GM10847 (cell line): ENCODE measurements around the gene ABCB4.

ENCODE experiments used
- POLR2A ChIP-seq: IDR thresholded peaks from 2 replicates; pipeline ENCODE4 v1.6.1; 2011; ENCODE audit not compliant: insufficient read length; ENCODE audit errors: extremely low read depth

The ABCB4 gene

GRCh38 chr7:87391020-87391701 is 84.3 kb downstream of the ABCB4 start:
- TF ChIP-seq POLR2A = no peak

GRCh38 chr7:87380905-87381304 is 94.6 kb downstream of the ABCB4 start:
- TF ChIP-seq POLR2A = no peak

- TF ChIP-seq POLR2A = no peak
These were observed 99.6 kb downstream of the ABCB4 start for GRCh38 chr7:87375662-87376435.

- TF ChIP-seq POLR2A = no peak
These were observed 104.8 kb downstream of the ABCB4 start for GRCh38 chr7:87370660-87371180.

GRCh38 chr7:87369216-87369615 is 106.3 kb downstream of the ABCB4 start:
- TF ChIP-seq POLR2A = no peak

GRCh38 chr7:87364246-87364645 is 111.2 kb downstream of the ABCB4 start:
- TF ChIP-seq POLR2A = no peak

- no peak for TF ChIP-seq POLR2A
These were observed 112.1 kb downstream of the ABCB4 start for GRCh38 chr7:87363342-87363741.

GRCh38 chr7:87361320-87361719 is 114.2 kb downstream of the ABCB4 start:
- no peak for TF ChIP-seq POLR2A

- TF ChIP-seq POLR2A = no peak
These were observed 116.1 kb downstream of the ABCB4 start for GRCh38 chr7:87359366-87359765.

GRCh38 chr7:87356448-87356847 is 119.0 kb downstream of the ABCB4 start:
- TF ChIP-seq POLR2A = no peak

- no peak for TF ChIP-seq POLR2A
These were observed 120.7 kb downstream of the ABCB4 start for GRCh38 chr7:87354749-87355148.
